CD4-positive, alpha-beta T cell treated with Interleukin-2 at 100 ng/mL for 4 hours (primary cell): Measurements from ENCODE around the gene GRID1.
"Not testable (repeated sequence)": the region's sequence is repeated elsewhere in the genome, so short reads cannot be mapped to it uniquely, and the experiment has no call there.

Experiments
- DNase-seq: peaks from one replicate; pipeline ENCODE4 v3.0.0-alpha.2; 2020; ENCODE audit warnings: low spot score

Gene GRID1

GRCh38 chr10:86078639-86079035 lies 288.0 kb downstream of the GRID1 start:
- DNase-seq: no peak

- DNase-seq: no peak
Observed at GRCh38 chr10:86077871-86078638, 288.5 kb downstream of the GRID1 start.

DNA sequence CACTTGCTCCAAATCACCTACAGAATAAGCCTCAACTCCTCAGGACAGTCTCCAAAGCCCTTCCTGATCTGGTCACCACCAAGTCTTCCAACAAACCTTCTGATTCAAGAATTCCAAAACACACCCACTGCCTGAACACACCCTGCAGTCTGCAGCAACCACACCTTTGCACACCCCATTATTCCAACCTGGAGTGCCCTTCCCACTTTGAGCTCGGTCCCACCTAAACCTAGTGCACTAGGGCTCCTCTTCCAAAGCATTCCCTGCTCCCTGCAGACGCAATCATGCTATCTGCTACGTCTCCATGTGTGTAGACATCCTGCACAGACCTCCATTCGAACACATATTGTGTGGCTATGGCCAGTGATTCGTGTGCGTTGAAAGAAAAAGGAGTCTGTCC lies 289.3 kb downstream of the GRID1 start:
- no peak for DNase-seq

GRCh38 chr10:86076497-86076896 lies 290.1 kb downstream of the GRID1 start:
- not testable (repeated sequence) for DNase-seq

- DNase-seq: no peak
Observed at GRCh38 chr10:86075512-86075911, 291.1 kb downstream of the GRID1 start.

DNA sequence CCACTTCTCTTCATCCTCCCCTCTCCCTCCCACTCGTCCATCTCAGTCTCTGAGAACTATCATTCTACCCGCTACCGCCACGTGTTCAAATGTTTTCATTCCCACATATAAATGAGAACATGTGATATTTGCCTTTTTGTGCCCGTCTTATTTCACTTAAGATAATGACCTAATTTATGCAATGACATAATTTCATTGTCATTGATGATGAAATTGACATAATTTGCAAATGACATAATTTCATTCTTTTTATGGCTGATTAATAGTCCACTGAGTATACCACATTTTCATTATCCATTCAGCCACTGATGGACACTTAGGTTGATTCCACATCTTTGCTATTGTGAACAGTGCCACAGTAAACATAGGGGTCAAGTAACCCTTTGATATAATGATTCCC lies 292.3 kb downstream of the GRID1 start:
- DNase-seq: no peak

DNA sequence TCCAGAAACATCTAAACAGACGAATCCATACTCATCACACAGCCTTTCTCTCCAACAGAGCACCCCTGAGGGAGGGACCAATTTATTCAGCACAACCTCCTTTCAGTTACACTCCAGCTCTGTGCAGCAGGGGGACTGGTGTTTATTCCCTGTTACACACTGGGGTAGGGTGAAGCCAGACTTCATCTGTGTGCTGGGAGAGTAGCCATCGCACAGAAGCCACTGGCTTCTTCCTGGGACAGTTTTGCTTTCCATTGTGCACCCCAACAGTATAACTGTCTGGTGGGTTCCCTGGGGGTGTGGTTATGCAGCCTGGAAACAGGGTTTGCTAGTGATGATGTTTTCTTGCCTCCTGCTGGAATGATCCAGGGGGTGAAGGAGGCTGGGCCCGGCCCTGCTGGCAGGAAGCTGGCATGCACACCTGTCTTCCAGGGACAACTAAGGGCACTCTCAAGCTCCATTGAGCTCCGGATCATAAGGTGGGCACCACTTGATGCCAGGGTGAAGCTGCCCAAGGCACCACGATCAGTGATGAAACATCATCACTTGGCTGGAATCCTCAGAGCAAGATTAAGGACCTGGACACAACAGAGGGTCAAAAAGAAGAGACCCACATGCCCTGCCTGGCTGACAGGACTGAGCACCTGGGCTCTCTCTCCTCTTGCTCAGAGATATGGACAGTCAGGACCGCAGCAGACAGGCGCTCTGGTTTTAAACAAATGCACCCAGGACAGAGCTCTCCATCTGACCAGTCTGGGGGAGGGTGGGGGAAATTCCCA lies 293.2 kb downstream of the GRID1 start:
- DNase-seq: no peak

DNA sequence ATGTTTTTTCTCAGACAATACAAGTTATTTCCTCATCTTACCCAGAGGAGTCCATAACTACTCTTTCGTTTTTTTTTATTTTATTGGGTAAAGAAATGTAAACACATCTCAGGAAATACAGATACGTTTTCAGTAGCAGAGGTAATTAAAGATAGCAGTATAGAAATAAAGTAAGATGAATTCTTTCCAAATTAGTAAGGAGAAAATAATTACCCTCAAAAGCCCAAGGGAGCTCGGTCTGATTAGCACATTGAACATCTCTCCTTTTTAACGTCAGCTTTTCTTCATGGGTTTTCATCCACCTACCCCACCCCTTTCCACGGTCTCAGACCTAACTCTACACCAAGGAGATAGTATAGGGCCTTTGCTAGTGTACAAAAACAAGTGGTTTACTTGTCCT lies 294.2 kb downstream of the GRID1 start:
- DNase-seq: no peak

- no peak for DNase-seq
Observed at GRCh38 chr10:86071758-86072157, 294.8 kb downstream of the GRID1 start.

DNA sequence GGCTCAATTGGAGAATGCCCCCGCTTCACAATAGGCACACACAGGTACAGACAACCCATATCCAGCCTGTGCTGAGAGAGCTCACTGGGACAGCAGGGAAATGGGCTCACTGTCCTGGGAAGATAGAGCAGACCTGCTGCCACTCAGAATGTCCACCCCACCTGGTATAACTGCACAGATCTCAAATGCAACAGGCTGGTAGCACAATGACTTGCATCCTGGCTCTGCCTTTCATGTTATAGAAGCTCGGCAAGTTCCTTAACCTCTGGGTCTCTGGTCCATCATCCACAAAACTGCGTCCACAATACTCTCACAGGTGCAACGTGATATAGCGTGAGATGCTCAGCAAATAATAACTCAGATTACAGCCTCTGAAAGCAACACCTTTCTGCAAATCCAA lies 295.4 kb downstream of the GRID1 start:
- DNase-seq: no peak

DNA sequence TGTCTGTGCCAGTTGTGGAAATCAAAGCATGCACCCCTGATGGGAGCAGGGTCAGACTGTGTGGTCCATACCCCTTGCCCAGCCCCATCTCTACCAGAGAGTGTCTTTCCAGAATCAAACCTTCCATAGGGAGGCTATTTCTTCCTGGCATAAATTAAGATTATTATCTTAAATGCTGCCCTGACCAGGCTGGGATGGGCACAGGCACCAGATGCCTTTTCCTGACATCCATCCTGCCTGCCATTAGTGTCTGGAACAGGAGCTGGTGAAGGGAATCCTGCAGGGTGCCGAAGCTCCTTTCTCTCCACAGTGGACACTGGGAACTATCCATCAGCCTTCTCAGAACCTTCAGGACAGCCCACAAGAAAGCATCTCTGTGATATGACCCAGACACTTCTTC lies 296.3 kb downstream of the GRID1 start:
- no peak for DNase-seq

DNA sequence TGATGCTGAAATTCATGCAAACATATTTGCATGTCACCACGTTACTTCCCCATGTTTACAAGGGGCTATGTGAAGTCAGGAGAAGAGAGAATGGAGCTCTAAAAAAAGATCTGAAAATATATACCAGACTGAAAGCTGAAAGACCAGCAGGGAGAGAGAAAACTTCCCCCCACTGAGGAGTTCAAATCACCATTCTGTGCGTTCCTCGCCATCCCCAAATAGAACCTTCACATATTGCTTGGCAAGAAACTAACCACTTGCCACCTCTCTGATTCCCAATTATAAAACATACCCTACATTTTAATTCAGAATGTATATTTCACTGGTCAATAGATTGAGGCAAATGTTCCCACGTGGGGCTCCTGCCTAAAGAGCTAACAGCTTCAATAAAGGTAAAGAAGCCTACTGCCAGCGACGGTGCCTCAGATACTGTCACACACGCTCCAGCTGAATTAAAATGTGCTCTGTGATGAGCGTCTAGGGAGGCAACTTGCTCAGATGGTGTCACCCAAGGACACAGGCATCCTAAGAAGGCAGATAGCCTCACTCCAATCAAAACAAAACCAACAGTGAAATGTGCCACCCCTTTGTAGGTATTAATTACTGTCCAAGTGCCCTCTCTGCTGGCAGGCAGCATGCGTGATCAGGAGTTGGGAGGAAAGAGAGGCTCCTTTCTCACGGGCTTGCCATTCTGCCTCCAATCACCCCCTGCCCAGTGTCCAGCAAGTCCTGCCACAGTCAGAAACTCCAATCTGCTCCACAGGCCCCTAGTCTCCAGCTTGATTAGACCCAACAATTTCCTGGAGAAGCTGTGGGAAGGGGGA lies 298.2 kb downstream of the GRID1 start:
- no peak for DNase-seq

GRCh38 chr10:86067436-86068050 lies 299.1 kb downstream of the GRID1 start:
- no peak for DNase-seq

GRCh38 chr10:86066696-86067095 lies 299.9 kb downstream of the GRID1 start:
- DNase-seq: no peak

DNA sequence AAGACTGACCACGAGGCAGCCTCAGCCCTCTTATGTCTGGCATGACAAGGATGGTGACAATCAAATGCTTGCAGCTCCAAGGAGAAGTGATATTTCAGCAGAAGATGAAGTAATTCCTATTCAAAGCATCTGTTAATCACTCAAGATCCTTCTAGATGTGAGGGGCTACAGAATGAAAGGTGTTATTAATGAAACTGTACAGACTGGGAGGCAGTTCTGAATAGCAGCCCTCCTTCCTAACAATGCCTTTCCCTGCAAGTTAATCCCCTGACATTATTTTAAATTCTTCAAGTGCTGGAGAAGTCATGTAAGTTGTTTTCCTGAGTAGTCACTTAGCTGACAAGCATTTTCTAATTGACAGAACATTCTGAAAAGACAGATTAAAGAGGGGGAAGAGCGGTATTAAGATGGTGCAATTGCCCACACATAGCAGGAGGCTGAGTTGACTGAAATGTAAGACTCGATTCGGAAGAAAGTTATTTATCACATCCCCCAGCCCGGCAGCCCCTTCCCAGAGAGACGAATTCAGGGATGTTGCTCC lies 300.8 kb downstream of the GRID1 start:
- no peak for DNase-seq

- DNase-seq: no peak
Observed at GRCh38 chr10:86064931-86065662, 301.5 kb downstream of the GRID1 start.

GRCh38 chr10:86064219-86064618 lies 302.4 kb downstream of the GRID1 start:
- no peak for DNase-seq

DNA sequence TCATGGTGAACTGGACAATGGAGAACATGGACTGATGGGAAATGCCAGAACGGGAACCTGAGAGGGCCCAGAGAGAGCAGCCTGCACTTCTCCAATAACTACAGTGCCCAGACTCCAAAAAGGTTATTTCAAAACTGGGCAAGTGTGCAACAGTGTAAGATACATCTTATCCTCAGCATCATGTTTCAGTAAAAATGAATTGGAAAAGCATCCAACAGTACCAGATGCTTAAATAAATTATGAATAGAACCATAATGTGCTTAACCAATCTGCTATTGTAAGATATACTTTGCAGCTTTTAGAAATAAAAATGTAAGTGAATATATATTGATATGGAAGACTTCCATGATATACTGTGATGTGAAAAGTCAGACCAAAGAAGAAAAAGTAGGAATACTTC lies 303.3 kb downstream of the GRID1 start:
- no peak for DNase-seq

- DNase-seq: no peak
Observed at GRCh38 chr10:86062647-86063145, 303.9 kb downstream of the GRID1 start.

GRCh38 chr10:86062198-86062550 lies 304.4 kb downstream of the GRID1 start:
- DNase-seq: no peak
